Endodermal cell (in vitro differentiated cells): ENCODE measurements around the gene KRT40. TPM values are rescaled to one million over a fixed set of nuclear protein-coding genes. Genes with fewer than 3 reads are reported as not detected.

Source experiments
- DNase-seq: peaks from one replicate; pipeline ENCODE4 v3.0.0-alpha.2; 2017
- H3K27ac ChIP-seq: 2 replicates; pipeline ENCODE4 v1.5.1; 2013; ENCODE audit warnings: mild to moderate bottlenecking, low read depth, low read length, moderate library complexity
- H3K27me3 ChIP-seq: 2 replicates; pipeline ENCODE4 v1.6.1; 2013; ENCODE audit warnings: mild to moderate bottlenecking, low read length, moderate library complexity; ENCODE audit not compliant: insufficient read depth, control insufficient read depth, poor library complexity, severe bottlenecking
- H3K36me3 ChIP-seq: 2 replicates; pipeline ENCODE4 v1.7.0; 2013; ENCODE audit warnings: mild to moderate bottlenecking, low read length, moderate library complexity; ENCODE audit not compliant: control insufficient read depth, insufficient read depth
- H3K4me1 ChIP-seq: one replicate; pipeline ENCODE4 v1.7.0; 2013; ENCODE audit warnings: low read length; ENCODE audit not compliant: control insufficient read depth, insufficient read depth
- H3K4me3 ChIP-seq: 2 replicates; pipeline ENCODE4 v1.5.1; 2013; ENCODE audit warnings: mild to moderate bottlenecking, low read length, moderate library complexity
- H3K9ac ChIP-seq: 2 replicates; pipeline ENCODE4 v1.6.1; 2013; ENCODE audit warnings: mild to moderate bottlenecking, low read length, moderate library complexity; ENCODE audit not compliant: poor library complexity, severe bottlenecking; ENCODE audit errors: extremely low read depth
- H3K9me3 ChIP-seq: 2 replicates; pipeline ENCODE4 v1.6.1; 2013; ENCODE audit warnings: mild to moderate bottlenecking, low read length, moderate library complexity; ENCODE audit not compliant: control insufficient read depth
- H3K27ac Mint-ChIP-seq: 2 replicates; pipeline ENCODE4 v1.8.0; 2020; ENCODE audit warnings: mixed read lengths
- H3K27me3 Mint-ChIP-seq: 2 replicates; pipeline ENCODE4 v1.8.0; 2021; ENCODE audit warnings: mild to moderate bottlenecking, mixed read lengths; ENCODE audit not compliant: insufficient read depth
- H3K36me3 Mint-ChIP-seq: 2 replicates; pipeline ENCODE4 v1.8.0; 2020; ENCODE audit warnings: low read depth, mixed read lengths
- H3K4me1 Mint-ChIP-seq: 2 replicates; pipeline ENCODE4 v1.8.0; 2020; ENCODE audit warnings: mixed read lengths
- H3K4me3 Mint-ChIP-seq: 2 replicates; pipeline ENCODE4 v1.8.0; 2020; ENCODE audit warnings: mild to moderate bottlenecking, moderate library complexity, mixed read lengths
- H3K9me3 Mint-ChIP-seq: 2 replicates; pipeline ENCODE4 v1.8.0; 2020; ENCODE audit warnings: mild to moderate bottlenecking, mixed read lengths
- WGBS, 2 experiments: methylation state at CpG; one replicate each; pipeline versions ENCODE4 v1.1.5 to v1.1.7; 2013; ENCODE audit warnings: missing lambda C conversion rate in 2 of 2, mixed read lengths in 1 of 2; ENCODE audit not compliant: insufficient coverage in 1 of 2, insufficient read length in 1 of 2; 5-methylcytosine and 5-hydroxymethylcytosine counted together
- total RNA-seq, 2 donors: library from RNA; stranded (reverse); fragmentation: NEBNext Ultra II Directional in 1 of 2; extraction: Animal tissue kit (Norgen Biotek cat#: 25700) in 1 of 2; gene quantifications; 2 replicates in 1 of 2; 3 replicates in 1 of 2; pipeline ENCODE4 v1.2.1, GENCODE V29; 2021
- TF ChIP-seq, protein P1 (sequence below): fragments of 200-600 bp; sonication (generic); conservative IDR thresholded peaks from 2 replicates; pipeline ENCODE4 v1.5.0; 2021; ENCODE audit warnings: antibody characterized with exemption, mild to moderate bottlenecking

The KRT40 gene
- total RNA-seq, 2 donors from 2014 or later: not detected

DNA sequence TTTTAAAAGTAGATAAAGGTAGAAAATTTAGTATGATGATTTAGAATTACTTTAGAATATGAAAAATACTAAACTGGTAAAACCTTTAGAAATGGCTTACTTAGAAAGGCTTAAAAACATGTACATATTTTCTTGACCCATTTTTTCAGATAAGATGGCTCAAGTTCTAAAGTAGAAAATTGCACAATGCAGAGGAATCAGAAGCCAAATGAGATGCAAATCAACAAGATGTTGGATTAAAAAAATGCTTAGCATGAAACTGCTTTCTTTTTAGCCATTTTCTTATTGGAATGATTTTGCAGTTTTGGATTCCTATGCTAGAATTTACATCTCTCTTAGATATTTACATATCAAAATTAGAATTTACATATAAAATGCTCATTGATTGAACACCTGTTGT is 26.3 kb upstream of the KRT40 start:
- Mint-ChIP-seq H3K27ac (no peak overlapping the region), H3K4me1 (peaks cover 21% of the 10 kb centered on the region)

DNA sequence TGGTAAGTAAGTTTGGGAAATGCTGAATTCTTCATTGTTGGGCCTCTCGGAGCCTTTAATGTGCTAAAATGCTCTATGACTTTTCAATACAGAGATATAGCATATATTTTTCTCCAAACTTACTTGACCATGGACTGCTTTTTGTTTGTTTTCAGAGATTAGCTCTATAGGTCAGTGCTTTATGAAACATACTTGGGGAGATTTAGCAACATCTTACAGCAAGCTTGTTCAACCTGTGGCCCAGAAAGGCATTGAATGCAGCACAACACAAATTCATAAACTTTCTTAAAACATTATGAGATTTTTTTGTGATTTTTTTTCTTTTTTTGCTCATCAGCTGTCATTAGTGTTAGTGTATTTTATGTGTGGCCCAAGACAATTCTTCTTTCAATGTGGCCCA is 25.8 kb upstream of the KRT40 start:
- peaks cover 21% of the 10 kb centered on the region for H3K4me1 Mint-ChIP-seq
- no peaks in the 10 kb centered on the region for H3K27me3 Mint-ChIP-seq
- TF ChIP-seq, protein P1, sequence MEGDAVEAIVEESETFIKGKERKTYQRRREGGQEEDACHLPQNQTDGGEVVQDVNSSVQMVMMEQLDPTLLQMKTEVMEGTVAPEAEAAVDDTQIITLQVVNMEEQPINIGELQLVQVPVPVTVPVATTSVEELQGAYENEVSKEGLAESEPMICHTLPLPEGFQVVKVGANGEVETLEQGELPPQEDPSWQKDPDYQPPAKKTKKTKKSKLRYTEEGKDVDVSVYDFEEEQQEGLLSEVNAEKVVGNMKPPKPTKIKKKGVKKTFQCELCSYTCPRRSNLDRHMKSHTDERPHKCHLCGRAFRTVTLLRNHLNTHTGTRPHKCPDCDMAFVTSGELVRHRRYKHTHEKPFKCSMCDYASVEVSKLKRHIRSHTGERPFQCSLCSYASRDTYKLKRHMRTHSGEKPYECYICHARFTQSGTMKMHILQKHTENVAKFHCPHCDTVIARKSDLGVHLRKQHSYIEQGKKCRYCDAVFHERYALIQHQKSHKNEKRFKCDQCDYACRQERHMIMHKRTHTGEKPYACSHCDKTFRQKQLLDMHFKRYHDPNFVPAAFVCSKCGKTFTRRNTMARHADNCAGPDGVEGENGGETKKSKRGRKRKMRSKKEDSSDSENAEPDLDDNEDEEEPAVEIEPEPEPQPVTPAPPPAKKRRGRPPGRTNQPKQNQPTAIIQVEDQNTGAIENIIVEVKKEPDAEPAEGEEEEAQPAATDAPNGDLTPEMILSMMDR: no peak
- Histone ChIP-seq H3K27ac (no peak overlapping the region), H3K27me3 (no peaks in the 10 kb centered on the region), H3K4me1 (peaks cover 8% of the 10 kb centered on the region), H3K9ac (no peak overlapping the region), H3K4me3 (peak overlapping the region; percentile 16), H3K9me3 (no peaks in the 10 kb centered on the region), H3K36me3 (no peaks in the 10 kb centered on the region)
- no peak overlapping the region for H3K27ac Mint-ChIP-seq
- no peaks in the 10 kb centered on the region for H3K36me3 Mint-ChIP-seq
- no peaks in the 10 kb centered on the region for H3K9me3 Mint-ChIP-seq
- H3K4me3 Mint-ChIP-seq: no peak overlapping the region
- DNase-seq: no peak
- 88% methylated on average over 1 of the region's 1 CpG; no CpG with 5 or more reads in 1 of the 2 experiments for WGBS, 2 experiments

More for the DNA sequence above, 26.3 kb upstream of the KRT40 start:
- TF ChIP-seq, protein P1: no peak
- no peak overlapping the region for H3K9ac ChIP-seq
- peaks cover 8% of the 10 kb centered on the region for H3K4me1 ChIP-seq
- DNase-seq: no peak
- H3K36me3 ChIP-seq: no peaks in the 10 kb centered on the region
- no peaks in the 10 kb centered on the region for H3K27me3 ChIP-seq
- Mint-ChIP-seq H3K36me3 (no peaks in the 10 kb centered on the region), H3K27me3 (no peaks in the 10 kb centered on the region), H3K9me3 (no peaks in the 10 kb centered on the region), H3K4me3 (no peak overlapping the region)
- H3K4me3 ChIP-seq: no peak overlapping the region
- no peaks in the 10 kb centered on the region for H3K9me3 ChIP-seq
- H3K27ac ChIP-seq: no peak overlapping the region

DNA sequence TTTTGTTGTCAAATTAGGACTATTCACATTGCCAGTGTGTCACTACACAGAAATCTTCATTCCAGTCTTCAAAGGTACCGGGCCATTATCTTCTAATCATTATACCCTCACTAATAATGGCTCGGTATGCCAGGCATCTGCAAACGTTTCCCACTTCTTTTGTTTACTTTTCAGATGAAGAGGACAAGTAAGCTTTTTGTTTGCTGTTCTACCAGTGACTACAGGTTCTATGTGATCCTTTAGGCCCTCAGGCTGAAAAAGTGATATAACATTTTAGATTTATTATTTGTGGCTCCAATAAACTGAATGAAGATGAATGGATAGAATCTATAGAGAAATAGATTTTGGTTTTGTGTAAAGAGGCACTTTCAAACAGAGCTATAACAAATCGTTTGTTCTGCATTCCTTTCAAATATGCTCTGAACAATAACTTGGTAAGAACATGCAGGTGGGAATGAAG is 25.2 kb upstream of the KRT40 start:
- H3K27me3 ChIP-seq: no peaks in the 10 kb centered on the region
- Mint-ChIP-seq H3K27ac (no peak overlapping the region), H3K4me1 (peaks cover 21% of the 10 kb centered on the region), H3K9me3 (no peaks in the 10 kb centered on the region), H3K4me3 (no peak overlapping the region), H3K27me3 (no peaks in the 10 kb centered on the region), H3K36me3 (no peaks in the 10 kb centered on the region)
- peak overlapping the region; percentile 16 for H3K4me3 ChIP-seq
- H3K9ac ChIP-seq: no peak overlapping the region
- H3K36me3 ChIP-seq: no peaks in the 10 kb centered on the region
- 61 to 100% methylated on average over 1 to 4 of the region's 4 CpGs for WGBS, 2 experiments
- peaks cover 8% of the 10 kb centered on the region for H3K4me1 ChIP-seq
- peak; percentile 75 for DNase-seq
- H3K27ac ChIP-seq: no peak overlapping the region
- TF ChIP-seq, protein P1: no peak
- H3K9me3 ChIP-seq: no peaks in the 10 kb centered on the region
